Measurements from ENCODE around the gene GNA14. TPM values are rescaled to one million over a fixed set of nuclear protein-coding genes. Genes with fewer than 3 reads are reported as not detected.
A peak's percentile ranks its signal among the peaks of the same experiment; 100 is the strongest.

Gene GNA14
- total and polyA plus RNA-seq, 4 donors: 3.3 to 6.1 (median 4.9) TPM

DNA sequence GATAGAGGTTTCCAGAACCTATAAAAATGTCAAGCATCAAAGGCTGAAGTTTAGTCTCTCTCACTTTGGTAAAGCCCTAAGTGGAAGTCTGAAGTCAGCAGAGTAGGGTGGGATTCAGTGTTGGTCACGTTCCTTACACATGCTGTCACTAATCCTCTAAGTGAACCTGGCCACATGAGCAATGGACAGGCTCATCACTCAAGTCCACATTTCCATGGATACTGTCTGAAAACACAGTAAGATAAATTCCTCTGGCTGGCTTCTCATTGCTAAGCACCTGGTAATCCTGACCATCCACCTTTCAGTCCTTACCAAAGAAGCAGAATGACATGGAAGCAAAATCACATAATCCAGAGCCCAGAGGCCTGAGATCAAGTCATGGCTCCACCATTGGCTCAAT is 43.8 kb downstream of the GNA14 start:
- Histone ChIP-seq H3K4me3 (ENCODE audit: low read depth, low read length) (no peak overlapping the region), H3K27ac (ENCODE audit: low read depth, low read length) (no peak overlapping the region), H3K36me3 (ENCODE audit: control insufficient read depth, insufficient read depth, low read length) (no peaks in the 10 kb centered on the region), H3K27me3 (ENCODE audit: control insufficient read depth, insufficient read depth, low read length) (no peaks in the 10 kb centered on the region), H3K4me1 (ENCODE audit: control insufficient read depth, insufficient read depth, low read length) (no peaks in the 10 kb centered on the region), H3K9me3 (ENCODE audit: control insufficient read depth, insufficient read depth, low read length) (no peaks in the 10 kb centered on the region)
- no peak for DNase-seq (ENCODE audit: low read depth in 4 of 6, low spot score in 6 of 6)
- WGBS (ENCODE audit: insufficient coverage): no CpG with 5 or more reads among the region's 1 CpG

DNA sequence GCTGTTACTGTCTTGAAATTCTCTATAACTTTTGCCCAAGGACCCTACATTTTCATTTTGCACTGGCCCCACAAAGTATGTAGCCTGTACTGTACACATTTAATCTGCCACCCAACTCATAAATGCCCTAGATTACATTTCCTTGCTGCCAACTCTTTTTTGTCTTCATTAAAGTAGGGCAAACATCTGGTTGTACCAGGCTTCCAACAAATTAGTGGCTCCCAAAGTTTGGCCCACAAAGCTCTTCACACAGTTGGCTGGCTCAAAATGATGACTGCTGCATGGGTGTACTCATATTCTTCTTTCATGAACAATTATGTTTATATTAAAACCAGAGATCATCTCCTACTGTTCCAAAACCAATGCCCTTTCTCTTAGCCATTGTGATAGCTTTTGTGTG is 45.3 kb downstream of the GNA14 start:
- no peaks in the 10 kb centered on the region for H3K36me3 ChIP-seq (ENCODE audit: control insufficient read depth, insufficient read depth, low read length)
- no peak for DNase-seq (ENCODE audit: low read depth in 4 of 6, low spot score in 6 of 6)
- H3K27ac ChIP-seq (ENCODE audit: low read depth, low read length): no peak overlapping the region
- H3K4me3 ChIP-seq (ENCODE audit: low read depth, low read length): no peak overlapping the region
- H3K9me3 ChIP-seq (ENCODE audit: control insufficient read depth, insufficient read depth, low read length): no peaks in the 10 kb centered on the region
- H3K27me3 ChIP-seq (ENCODE audit: control insufficient read depth, insufficient read depth, low read length): no peaks in the 10 kb centered on the region
- H3K4me1 ChIP-seq (ENCODE audit: control insufficient read depth, insufficient read depth, low read length): no peaks in the 10 kb centered on the region

DNA sequence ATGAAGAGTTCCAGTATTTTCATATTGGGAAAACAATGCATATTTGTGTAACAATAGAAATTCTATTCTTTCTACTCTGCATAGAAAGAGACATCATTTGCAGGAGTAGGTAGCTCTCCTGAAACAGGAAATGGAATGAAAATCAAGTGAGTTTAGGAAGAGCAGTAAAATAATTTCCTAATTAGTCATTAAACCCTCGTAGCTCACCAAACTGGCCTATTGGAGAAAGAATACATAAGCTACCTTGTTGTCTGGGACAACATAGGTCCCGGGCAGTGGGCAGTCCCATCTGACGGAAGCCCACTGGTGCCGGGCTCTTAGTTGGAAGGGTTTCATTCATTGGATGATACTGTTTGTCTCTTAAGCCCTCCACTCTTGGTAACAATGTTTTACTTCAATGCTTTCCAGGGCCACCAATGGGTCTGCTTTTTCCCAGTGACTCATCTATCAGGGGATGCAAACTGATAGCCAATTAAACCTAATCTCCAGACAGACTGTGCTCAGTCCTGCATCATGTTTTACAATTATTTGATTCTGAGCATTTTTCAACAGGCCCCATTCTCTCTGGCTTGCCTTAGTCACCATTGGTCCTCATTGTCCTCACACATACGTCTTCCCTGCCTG is 46.5 kb downstream of the GNA14 start:
- Histone ChIP-seq H3K9me3 (ENCODE audit: control insufficient read depth, insufficient read depth, low read length) (no peaks in the 10 kb centered on the region), H3K4me3 (ENCODE audit: low read depth, low read length) (no peak overlapping the region), H3K27ac (ENCODE audit: low read depth, low read length) (no peak overlapping the region), H3K27me3 (ENCODE audit: control insufficient read depth, insufficient read depth, low read length) (no peaks in the 10 kb centered on the region), H3K4me1 (ENCODE audit: control insufficient read depth, insufficient read depth, low read length) (no peaks in the 10 kb centered on the region), H3K36me3 (ENCODE audit: control insufficient read depth, insufficient read depth, low read length) (no peaks in the 10 kb centered on the region)
- no peak for DNase-seq (ENCODE audit: low read depth in 4 of 6, low spot score in 6 of 6)
- 87% methylated on average over 4 of the region's 5 CpGs for WGBS (ENCODE audit: insufficient coverage)

DNA sequence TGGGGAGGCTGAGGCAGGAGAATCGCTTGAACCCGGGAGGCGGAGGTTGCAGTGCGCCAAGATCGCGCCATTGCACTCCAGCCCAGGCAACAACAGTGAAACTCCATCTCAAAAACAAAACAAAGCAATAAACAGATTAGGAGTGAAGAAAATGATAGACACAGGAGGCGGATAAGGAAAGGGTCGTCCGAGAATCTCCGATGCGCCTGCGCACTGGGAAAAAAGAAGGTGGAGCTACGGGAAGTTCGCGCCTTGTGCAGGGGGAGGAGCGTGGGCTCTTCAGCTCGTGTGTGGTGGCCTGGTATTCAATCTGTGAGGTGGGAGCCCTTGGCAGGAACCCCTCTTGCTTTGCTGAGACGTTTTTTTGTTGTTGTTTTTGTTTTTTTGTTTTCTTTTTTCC is 47.3 kb downstream of the GNA14 start:
- Histone ChIP-seq H3K4me1 (ENCODE audit: control insufficient read depth, insufficient read depth, low read length) (no peaks in the 10 kb centered on the region), H3K4me3 (ENCODE audit: low read depth, low read length) (no peak overlapping the region), H3K36me3 (ENCODE audit: control insufficient read depth, insufficient read depth, low read length) (no peaks in the 10 kb centered on the region), H3K9me3 (ENCODE audit: control insufficient read depth, insufficient read depth, low read length) (no peaks in the 10 kb centered on the region), H3K27me3 (ENCODE audit: control insufficient read depth, insufficient read depth, low read length) (no peaks in the 10 kb centered on the region), H3K27ac (ENCODE audit: low read depth, low read length) (no peak overlapping the region)
- no peak for DNase-seq (ENCODE audit: low read depth in 4 of 6, low spot score in 6 of 6)
- 91% methylated on average over 11 of the region's 18 CpGs for WGBS (ENCODE audit: insufficient coverage)

DNA sequence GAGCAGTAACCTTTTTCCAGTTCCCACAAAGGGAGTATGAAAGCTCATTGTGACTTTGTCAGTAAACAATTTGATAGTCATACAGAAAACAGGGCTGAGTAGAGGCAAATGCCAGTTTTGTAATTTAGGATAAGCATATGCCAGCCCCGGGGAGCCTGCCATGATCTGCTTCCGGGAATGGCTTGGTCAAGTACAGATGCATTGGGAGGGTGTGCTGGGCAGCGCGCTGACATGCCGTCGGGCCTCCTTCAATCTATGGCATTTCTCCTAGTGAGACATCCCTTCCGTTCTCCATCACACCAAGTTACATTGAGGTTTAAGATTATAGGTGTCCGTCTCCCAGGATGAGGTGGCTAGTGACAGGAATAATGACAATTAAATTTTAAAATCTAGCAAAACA is 48.6 kb downstream of the GNA14 start:
- Histone ChIP-seq H3K4me1 (ENCODE audit: control insufficient read depth, insufficient read depth, low read length) (no peaks in the 10 kb centered on the region), H3K27ac (ENCODE audit: low read depth, low read length) (no peak overlapping the region), H3K36me3 (ENCODE audit: control insufficient read depth, insufficient read depth, low read length) (no peaks in the 10 kb centered on the region), H3K4me3 (ENCODE audit: low read depth, low read length) (no peak overlapping the region), H3K9me3 (ENCODE audit: control insufficient read depth, insufficient read depth, low read length) (no peaks in the 10 kb centered on the region), H3K27me3 (ENCODE audit: control insufficient read depth, insufficient read depth, low read length) (no peaks in the 10 kb centered on the region)
- 61% methylated on average over 2 of the region's 8 CpGs for WGBS (ENCODE audit: insufficient coverage)
- no peak for DNase-seq (ENCODE audit: low read depth in 4 of 6, low spot score in 6 of 6)

DNA sequence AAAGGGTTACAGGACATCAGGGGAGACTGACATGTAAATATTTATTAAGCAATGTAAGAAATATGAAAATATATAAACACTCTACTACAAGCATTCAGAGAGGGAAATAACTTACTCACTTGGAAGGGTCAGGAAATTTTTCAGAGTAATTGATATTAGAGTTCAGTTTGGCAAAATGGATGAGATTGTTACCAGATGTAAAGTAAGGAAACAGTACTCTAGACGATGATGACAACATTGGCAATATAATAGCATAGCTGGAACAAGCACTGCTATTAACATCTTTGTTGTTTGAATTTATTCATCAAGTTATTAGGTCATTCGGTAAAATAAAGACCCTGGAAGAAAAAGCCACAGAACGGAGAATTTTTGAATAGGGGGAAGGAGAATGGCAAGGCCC is 49.1 kb downstream of the GNA14 start:
- no peak for DNase-seq (ENCODE audit: low read depth in 4 of 6, low spot score in 6 of 6)
- WGBS (ENCODE audit: insufficient coverage): 57% methylated on average over 1 of the region's 3 CpGs
- H3K36me3 ChIP-seq (ENCODE audit: control insufficient read depth, insufficient read depth, low read length): no peaks in the 10 kb centered on the region
- H3K9me3 ChIP-seq (ENCODE audit: control insufficient read depth, insufficient read depth, low read length): no peaks in the 10 kb centered on the region
- no peak overlapping the region for H3K4me3 ChIP-seq (ENCODE audit: low read depth, low read length)
- no peak overlapping the region for H3K27ac ChIP-seq (ENCODE audit: low read depth, low read length)
- no peaks in the 10 kb centered on the region for H3K27me3 ChIP-seq (ENCODE audit: control insufficient read depth, insufficient read depth, low read length)
- H3K4me1 ChIP-seq (ENCODE audit: control insufficient read depth, insufficient read depth, low read length): no peaks in the 10 kb centered on the region

DNA sequence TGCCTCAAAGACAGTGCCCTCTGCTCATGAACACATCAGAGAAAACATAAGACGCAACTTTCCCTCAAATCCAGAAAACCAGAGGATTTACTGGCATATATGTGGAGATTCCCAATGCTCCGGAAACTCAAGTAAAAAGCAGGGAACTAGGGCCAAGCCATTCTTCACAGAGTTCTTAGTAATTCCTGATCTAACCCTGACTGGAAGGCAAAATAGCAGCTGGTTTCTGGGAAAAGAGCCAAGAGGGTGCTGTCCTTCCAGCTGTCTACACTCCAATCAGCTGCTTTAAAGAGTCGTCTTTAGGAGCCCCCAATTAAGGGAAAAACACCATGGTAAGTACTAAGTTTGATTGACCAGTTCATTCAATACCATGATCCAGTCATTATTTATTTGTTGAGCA is 49.6 kb downstream of the GNA14 start:
- Histone ChIP-seq H3K36me3 (ENCODE audit: control insufficient read depth, insufficient read depth, low read length) (no peaks in the 10 kb centered on the region), H3K4me3 (ENCODE audit: low read depth, low read length) (no peak overlapping the region), H3K27ac (ENCODE audit: low read depth, low read length) (no peak overlapping the region), H3K4me1 (ENCODE audit: control insufficient read depth, insufficient read depth, low read length) (peaks cover under 1% of the 10 kb centered on the region), H3K27me3 (ENCODE audit: control insufficient read depth, insufficient read depth, low read length) (no peaks in the 10 kb centered on the region), H3K9me3 (ENCODE audit: control insufficient read depth, insufficient read depth, low read length) (no peaks in the 10 kb centered on the region)
- no CpG with 5 or more reads among the region's 3 CpGs for WGBS (ENCODE audit: insufficient coverage)
- DNase-seq (ENCODE audit: low read depth in 4 of 6, low spot score in 6 of 6): peak in 5 of 6 donors; percentile 43 to 88 (median 60)

DNA sequence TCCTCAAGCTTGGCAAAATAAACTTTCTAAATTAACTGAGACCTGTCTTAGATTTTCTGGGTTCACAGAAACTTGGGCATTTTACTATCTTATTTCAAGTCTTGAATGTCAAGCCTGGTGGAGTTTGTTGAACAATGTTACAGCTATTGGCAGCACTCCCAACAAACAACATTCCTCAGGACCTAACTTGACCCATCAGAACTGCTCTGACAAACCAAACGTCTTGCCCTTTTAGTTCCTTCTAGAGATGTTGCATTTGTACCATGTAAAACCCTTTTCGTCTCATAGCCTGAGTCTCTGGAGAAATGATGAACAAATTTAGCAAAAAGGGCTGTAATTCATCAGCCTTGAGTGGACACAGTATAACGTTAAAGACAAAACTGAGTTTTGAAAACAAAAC is 51.1 kb downstream of the GNA14 start:
- 83% methylated on average over 1 of the region's 3 CpGs for WGBS (ENCODE audit: insufficient coverage)
- DNase-seq (ENCODE audit: low read depth in 4 of 6, low spot score in 6 of 6): no peak

DNA sequence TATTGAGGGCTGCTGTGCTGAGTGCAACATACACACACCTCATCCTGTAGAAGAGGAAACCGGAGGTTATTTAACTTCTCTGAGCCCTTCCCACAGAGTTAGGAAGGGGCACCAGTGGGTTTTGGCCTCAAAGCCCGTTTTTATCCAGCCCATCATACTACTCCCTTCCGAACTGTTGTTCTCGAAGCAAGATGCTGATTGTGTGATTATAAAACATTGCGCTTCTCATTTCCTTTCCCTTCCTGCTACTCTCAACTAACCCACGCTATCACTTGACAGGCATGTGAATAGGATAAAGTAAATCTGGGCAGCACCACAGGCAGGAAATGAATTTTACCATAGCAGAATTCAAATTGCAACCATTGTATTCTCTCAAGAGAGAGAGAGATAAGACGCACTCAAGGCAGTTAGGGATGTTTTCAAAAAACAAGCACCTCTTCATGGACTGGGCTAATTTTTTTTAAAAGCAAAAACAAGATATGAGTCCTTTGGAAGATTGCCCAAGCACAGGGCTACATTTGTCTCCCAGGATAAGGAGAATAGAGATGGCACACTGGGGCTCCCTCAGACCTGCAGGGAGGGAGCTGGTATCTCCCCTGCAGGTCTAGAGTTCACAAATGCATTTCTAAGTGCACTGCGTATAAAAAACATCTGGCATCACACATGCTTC is 52.6 kb downstream of the GNA14 start:
- no peak overlapping the region for H3K4me3 ChIP-seq (ENCODE audit: low read depth, low read length)
- H3K27me3 ChIP-seq (ENCODE audit: control insufficient read depth, insufficient read depth, low read length): no peaks in the 10 kb centered on the region
- H3K36me3 ChIP-seq (ENCODE audit: control insufficient read depth, insufficient read depth, low read length): no peaks in the 10 kb centered on the region
- H3K27ac ChIP-seq (ENCODE audit: low read depth, low read length): no peak overlapping the region
- peak in 1 of 6 donors; percentile 40 for DNase-seq (ENCODE audit: low read depth in 4 of 6, low spot score in 6 of 6)
- H3K4me1 ChIP-seq (ENCODE audit: control insufficient read depth, insufficient read depth, low read length): peaks cover 3% of the 10 kb centered on the region
- no peaks in the 10 kb centered on the region for H3K9me3 ChIP-seq (ENCODE audit: control insufficient read depth, insufficient read depth, low read length)
- WGBS (ENCODE audit: insufficient coverage): no CpG with 5 or more reads among the region's 8 CpGs

More for the DNA sequence above, 51.1 kb downstream of the GNA14 start:
- no peaks in the 10 kb centered on the region for H3K27me3 ChIP-seq (ENCODE audit: control insufficient read depth, insufficient read depth, low read length)
- H3K4me1 ChIP-seq (ENCODE audit: control insufficient read depth, insufficient read depth, low read length): peaks cover 3% of the 10 kb centered on the region
- no peaks in the 10 kb centered on the region for H3K36me3 ChIP-seq (ENCODE audit: control insufficient read depth, insufficient read depth, low read length)
- no peak overlapping the region for H3K4me3 ChIP-seq (ENCODE audit: low read depth, low read length)
- H3K27ac ChIP-seq (ENCODE audit: low read depth, low read length): no peak overlapping the region
- no peaks in the 10 kb centered on the region for H3K9me3 ChIP-seq (ENCODE audit: control insufficient read depth, insufficient read depth, low read length)

DNA sequence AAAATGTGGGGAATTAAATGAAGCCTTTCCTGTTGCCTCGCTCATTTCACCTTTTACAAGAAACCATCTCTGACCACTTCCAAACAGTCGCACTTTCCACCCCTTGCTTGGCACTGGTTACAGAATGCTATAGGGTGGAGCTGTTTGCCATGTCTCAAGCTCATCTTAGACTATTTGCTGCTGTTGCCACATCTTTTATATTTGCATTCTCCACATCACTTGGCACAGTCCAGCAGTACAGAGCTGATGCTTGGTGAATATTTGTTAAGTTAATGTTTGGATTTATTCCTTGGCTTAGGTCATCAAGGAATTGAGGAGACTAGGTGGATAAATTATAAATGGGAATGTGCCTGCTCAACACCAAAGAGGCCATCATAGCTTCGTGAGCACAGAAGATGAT is 53.2 kb downstream of the GNA14 start:
- Histone ChIP-seq H3K27ac (ENCODE audit: low read depth, low read length) (no peak overlapping the region), H3K27me3 (ENCODE audit: control insufficient read depth, insufficient read depth, low read length) (no peaks in the 10 kb centered on the region)
- no CpG with 5 or more reads among the region's 3 CpGs for WGBS (ENCODE audit: insufficient coverage)

More for the DNA sequence above, 53.2 kb downstream of the GNA14 start:
- Histone ChIP-seq H3K4me3 (ENCODE audit: low read depth, low read length) (no peak overlapping the region), H3K9me3 (ENCODE audit: control insufficient read depth, insufficient read depth, low read length) (no peaks in the 10 kb centered on the region), H3K36me3 (ENCODE audit: control insufficient read depth, insufficient read depth, low read length) (no peaks in the 10 kb centered on the region), H3K4me1 (ENCODE audit: control insufficient read depth, insufficient read depth, low read length) (peaks cover 3% of the 10 kb centered on the region)
- peak in 1 of 6 donors; percentile 39 for DNase-seq (ENCODE audit: low read depth in 4 of 6, low spot score in 6 of 6)

Measured in spinal cord (tissue), 10 donors.